NCI-H146 (cell line): ENCODE data around the gene CD300E.

Source experiments
- DNase-seq: peaks from one replicate; lab custom pipeline; 2025; lab: John Stamatoyannopoulos, UW

Gene CD300E

DNA sequence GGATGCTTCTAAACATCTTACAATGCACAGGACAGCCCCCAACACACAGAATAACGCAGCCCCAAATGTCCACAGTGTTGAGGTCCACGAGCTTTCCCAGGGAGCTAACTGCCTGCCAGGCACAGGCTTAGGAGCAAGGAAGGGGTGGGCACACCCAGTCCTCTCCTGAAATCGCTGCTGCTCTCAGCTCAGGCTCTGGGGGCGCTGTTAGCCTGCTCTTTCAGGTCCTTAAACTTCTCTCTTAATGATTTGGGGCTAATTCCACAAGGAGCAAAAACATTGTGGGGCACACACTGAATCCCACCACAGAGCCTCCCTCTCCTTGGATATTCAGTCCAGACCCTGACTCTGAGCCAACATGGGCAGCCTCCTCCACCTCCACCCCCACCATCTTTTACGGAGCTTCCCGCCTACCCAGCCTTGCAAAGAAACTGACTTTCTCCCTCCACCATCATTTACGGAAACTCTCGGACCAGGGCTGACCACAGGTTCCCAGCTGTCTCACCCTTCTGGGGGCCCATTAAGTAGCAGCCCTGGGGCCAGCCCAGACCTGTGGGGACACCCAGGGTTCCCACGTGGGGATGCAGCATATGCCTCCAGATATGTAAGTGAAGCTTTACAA is 57.3 kb downstream of the CD300E start:
- peak; percentile 5 for DNase-seq

- no peak for DNase-seq
These were observed 58.4 kb downstream of the CD300E start for GRCh38 chr17:74565126-74565525.

DNA sequence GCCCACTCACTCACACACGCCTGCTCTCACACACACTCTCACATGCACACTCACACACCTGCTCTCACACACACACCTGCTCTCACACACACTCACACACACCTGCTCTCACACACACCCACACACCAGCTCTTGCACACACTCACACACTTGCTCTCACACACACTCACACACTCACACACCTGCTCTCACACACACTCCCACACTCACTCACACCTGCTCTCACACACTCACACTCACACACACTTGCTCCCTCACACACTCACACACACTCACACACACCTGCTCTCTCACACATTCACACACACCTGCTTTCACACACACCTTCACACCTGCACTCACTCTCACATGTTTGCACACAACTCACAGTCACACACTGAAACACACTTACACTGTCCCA is 60.2 kb downstream of the CD300E start:
- no peak for DNase-seq

DNA sequence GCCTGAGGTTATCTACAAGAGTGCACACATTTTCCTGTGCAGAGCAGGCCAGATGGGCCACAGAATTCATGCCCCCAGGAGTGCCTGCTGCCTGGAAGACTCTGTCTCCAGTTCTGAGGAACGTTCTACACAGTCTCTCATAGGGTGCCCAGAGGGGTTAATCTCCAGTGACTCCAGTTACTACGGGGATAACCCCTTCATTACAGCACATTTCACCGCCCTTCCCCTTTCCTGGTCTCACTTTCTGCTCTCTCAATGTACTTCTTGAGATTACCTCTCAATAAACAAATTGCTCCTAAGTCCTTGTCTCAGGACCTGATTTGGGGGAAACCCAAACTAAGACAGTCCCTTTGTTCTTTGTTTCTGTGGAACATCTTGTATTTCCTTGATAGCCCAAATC is 62.0 kb downstream of the CD300E start:
- no peak for DNase-seq
